ENCODE data around the gene C16orf90.

GRCh38 chr16:3515897-3516296, 20.6 kb upstream of the C16orf90 start:
- TF ChIP-seq EP300 (IDR thresholded peaks at IDR 0.05; ENCODE audit: low read depth) (no peak), CTCF (IDR thresholded peaks at IDR 0.05) (no peak), POLR2AphosphoS5 (IDR thresholded peaks at IDR 0.05) (no peak), POLR2A (IDR thresholded peaks at IDR 0.05) (no peak)
